ENCODE measurements around the gene IFNB1.

Gene IFNB1

GRCh38 chr9:21085005-21085404 lies 7.3 kb upstream of the IFNB1 start:
- Mint-ChIP-seq H3K9me3 (peaks cover 5% of the 10 kb centered on the region), H3K36me3 (ENCODE audit: low read depth) (no peaks in the 10 kb centered on the region), H3K4me1 (ENCODE audit: low read depth) (peaks cover 24% of the 10 kb centered on the region), H3K4me3 (no peak overlapping the region), H3K27me3 (ENCODE audit: low read depth) (no peaks in the 10 kb centered on the region), H3K27ac (no peak overlapping the region)
- no peak for DNase-seq (ENCODE audit: low spot score)

- no peak overlapping the region for H3K27ac Mint-ChIP-seq
- H3K36me3 Mint-ChIP-seq (ENCODE audit: low read depth), result peaks cover 1% of the 10 kb centered on the region
- peaks cover 7% of the 10 kb centered on the region for H3K9me3 Mint-ChIP-seq
- DNase-seq (ENCODE audit: low spot score), result no peak
- no peaks in the 10 kb centered on the region for H3K27me3 Mint-ChIP-seq (ENCODE audit: low read depth)
- peaks cover 24% of the 10 kb centered on the region for H3K4me1 Mint-ChIP-seq (ENCODE audit: low read depth)
- no peak overlapping the region for H3K4me3 Mint-ChIP-seq
Measured at GRCh38 chr9:21084242-21084850, 6.6 kb upstream of the IFNB1 start.

- H3K4me3 Mint-ChIP-seq, result peak overlapping the region; percentile 52
- peaks cover 1% of the 10 kb centered on the region for H3K36me3 Mint-ChIP-seq (ENCODE audit: low read depth)
- no peaks in the 10 kb centered on the region for H3K27me3 Mint-ChIP-seq (ENCODE audit: low read depth)
- no peak for DNase-seq (ENCODE audit: low spot score)
- H3K27ac Mint-ChIP-seq, result peak overlapping the region; percentile 50
- peaks cover 9% of the 10 kb centered on the region for H3K9me3 Mint-ChIP-seq
- H3K4me1 Mint-ChIP-seq (ENCODE audit: low read depth), result peaks cover 28% of the 10 kb centered on the region
Measured at GRCh38 chr9:21082671-21083070, 4.9 kb upstream of the IFNB1 start.

- no peak for DNase-seq (ENCODE audit: low spot score)
- Mint-ChIP-seq H3K27me3 (ENCODE audit: low read depth) (no peaks in the 10 kb centered on the region), H3K4me1 (ENCODE audit: low read depth) (peaks cover 28% of the 10 kb centered on the region), H3K4me3 (peak overlapping the region; percentile 72), H3K9me3 (peaks cover 9% of the 10 kb centered on the region), H3K36me3 (ENCODE audit: low read depth) (peaks cover 1% of the 10 kb centered on the region), H3K27ac (peak overlapping the region; percentile 78)
Measured at GRCh38 chr9:21081999-21082398, 4.3 kb upstream of the IFNB1 start.

GRCh38 chr9:21081451-21081850 lies 3.7 kb upstream of the IFNB1 start:
- Mint-ChIP-seq H3K27ac (peak overlapping the region; percentile 51), H3K4me1 (ENCODE audit: low read depth) (peaks cover 28% of the 10 kb centered on the region), H3K27me3 (ENCODE audit: low read depth) (peaks cover under 1% of the 10 kb centered on the region), H3K4me3 (peak overlapping the region; percentile 72), H3K36me3 (ENCODE audit: low read depth) (peaks cover 1% of the 10 kb centered on the region), H3K9me3 (peaks cover 6% of the 10 kb centered on the region)
- DNase-seq (ENCODE audit: low spot score), result no peak

GRCh38 chr9:21080793-21081192 lies 3.1 kb upstream of the IFNB1 start:
- Mint-ChIP-seq H3K27me3 (ENCODE audit: low read depth) (peaks cover 2% of the 10 kb centered on the region), H3K9me3 (peaks cover 4% of the 10 kb centered on the region), H3K4me3 (no peak overlapping the region), H3K27ac (no peak overlapping the region), H3K4me1 (ENCODE audit: low read depth) (peaks cover 28% of the 10 kb centered on the region), H3K36me3 (ENCODE audit: low read depth) (peaks cover 1% of the 10 kb centered on the region)
- DNase-seq (ENCODE audit: low spot score), result no peak

GRCh38 chr9:21078702-21079101 lies 960 bp upstream of the IFNB1 start:
- H3K9me3 Mint-ChIP-seq, result peaks cover 4% of the 10 kb centered on the region
- peaks cover 1% of the 10 kb centered on the region for H3K36me3 Mint-ChIP-seq (ENCODE audit: low read depth)
- no peak overlapping the region for H3K4me3 Mint-ChIP-seq
- peaks cover 11% of the 10 kb centered on the region for H3K27me3 Mint-ChIP-seq (ENCODE audit: low read depth)
- H3K27ac Mint-ChIP-seq, result no peak overlapping the region
- DNase-seq (ENCODE audit: low spot score), result no peak
- H3K4me1 Mint-ChIP-seq (ENCODE audit: low read depth), result peaks cover 26% of the 10 kb centered on the region

GRCh38 chr9:21075484-21075883 lies 2.3 kb downstream of the IFNB1 start:
- peaks cover 12% of the 10 kb centered on the region for H3K27me3 Mint-ChIP-seq (ENCODE audit: low read depth)
- DNase-seq (ENCODE audit: low spot score), result no peak
- H3K4me1 Mint-ChIP-seq (ENCODE audit: low read depth), result peaks cover 4% of the 10 kb centered on the region
- H3K9me3 Mint-ChIP-seq, result peaks cover 4% of the 10 kb centered on the region
- peaks cover 1% of the 10 kb centered on the region for H3K36me3 Mint-ChIP-seq (ENCODE audit: low read depth)
- H3K4me3 Mint-ChIP-seq, result no peak overlapping the region
- no peak overlapping the region for H3K27ac Mint-ChIP-seq

- DNase-seq (ENCODE audit: low spot score), result no peak
- H3K27ac Mint-ChIP-seq, result no peak overlapping the region
- H3K4me3 Mint-ChIP-seq, result no peak overlapping the region
- H3K4me1 Mint-ChIP-seq (ENCODE audit: low read depth), result no peaks in the 10 kb centered on the region
- H3K9me3 Mint-ChIP-seq, result no peaks in the 10 kb centered on the region
- no peaks in the 10 kb centered on the region for H3K36me3 Mint-ChIP-seq (ENCODE audit: low read depth)
- peaks cover 15% of the 10 kb centered on the region for H3K27me3 Mint-ChIP-seq (ENCODE audit: low read depth)
Measured at GRCh38 chr9:21070906-21071305, 6.8 kb downstream of the IFNB1 start.

GRCh38 chr9:21070171-21070571 lies 7.6 kb downstream of the IFNB1 start:
- Mint-ChIP-seq H3K9me3 (no peaks in the 10 kb centered on the region), H3K27me3 (ENCODE audit: low read depth) (peaks cover 13% of the 10 kb centered on the region), H3K27ac (no peak overlapping the region), H3K4me1 (ENCODE audit: low read depth) (no peaks in the 10 kb centered on the region), H3K36me3 (ENCODE audit: low read depth) (no peaks in the 10 kb centered on the region), H3K4me3 (no peak overlapping the region)
- DNase-seq (ENCODE audit: low spot score), result no peak

- peak overlapping the region; percentile 19 for H3K27ac Mint-ChIP-seq
Measured at GRCh38 chr9:21060919-21061561, 16.7 kb downstream of the IFNB1 start.

GRCh38 chr9:21056931-21057330 lies 20.8 kb downstream of the IFNB1 start:
- no peak overlapping the region for H3K27ac Mint-ChIP-seq
- no peaks in the 10 kb centered on the region for H3K9me3 Mint-ChIP-seq
- peaks cover 4% of the 10 kb centered on the region for H3K36me3 Mint-ChIP-seq (ENCODE audit: low read depth)
- no peaks in the 10 kb centered on the region for H3K27me3 Mint-ChIP-seq (ENCODE audit: low read depth)
- H3K4me1 Mint-ChIP-seq (ENCODE audit: low read depth), result peaks cover 17% of the 10 kb centered on the region
- no peak overlapping the region for H3K4me3 Mint-ChIP-seq
- no peak for DNase-seq (ENCODE audit: low spot score)

More at GRCh38 chr9:21060919-21061561, 16.7 kb downstream of the IFNB1 start:
- H3K4me1 Mint-ChIP-seq (ENCODE audit: low read depth), result peaks cover 18% of the 10 kb centered on the region
- DNase-seq (ENCODE audit: low spot score), result peak; percentile 29
- peak overlapping the region; percentile 44 for H3K4me3 Mint-ChIP-seq
- H3K27me3 Mint-ChIP-seq (ENCODE audit: low read depth), result peaks cover 7% of the 10 kb centered on the region
- no peaks in the 10 kb centered on the region for H3K9me3 Mint-ChIP-seq
- H3K36me3 Mint-ChIP-seq (ENCODE audit: low read depth), result peaks cover 3% of the 10 kb centered on the region

- DNase-seq (ENCODE audit: low spot score), result no peak
- Mint-ChIP-seq H3K4me1 (ENCODE audit: low read depth) (no peaks in the 10 kb centered on the region), H3K36me3 (ENCODE audit: low read depth) (peaks cover 1% of the 10 kb centered on the region), H3K27me3 (ENCODE audit: low read depth) (peaks cover 7% of the 10 kb centered on the region), H3K9me3 (no peaks in the 10 kb centered on the region), H3K27ac (no peak overlapping the region), H3K4me3 (no peak overlapping the region)
Measured at GRCh38 chr9:21053851-21054250, 23.9 kb downstream of the IFNB1 start.

- Mint-ChIP-seq H3K27me3 (ENCODE audit: low read depth) (peaks cover 17% of the 10 kb centered on the region), H3K27ac (no peak overlapping the region), H3K36me3 (ENCODE audit: low read depth) (no peaks in the 10 kb centered on the region), H3K4me3 (no peak overlapping the region), H3K9me3 (no peaks in the 10 kb centered on the region), H3K4me1 (ENCODE audit: low read depth) (peaks cover 7% of the 10 kb centered on the region)
- DNase-seq (ENCODE audit: low spot score), result no peak
Measured at GRCh38 chr9:21047281-21047691, 30.5 kb downstream of the IFNB1 start.

- H3K27me3 Mint-ChIP-seq (ENCODE audit: low read depth), result peaks cover 10% of the 10 kb centered on the region
- peaks cover 13% of the 10 kb centered on the region for H3K4me1 Mint-ChIP-seq (ENCODE audit: low read depth)
- peaks cover 5% of the 10 kb centered on the region for H3K36me3 Mint-ChIP-seq (ENCODE audit: low read depth)
- peaks cover 4% of the 10 kb centered on the region for H3K9me3 Mint-ChIP-seq
- no peak for DNase-seq (ENCODE audit: low spot score)
- H3K27ac Mint-ChIP-seq, result no peak overlapping the region
- no peak overlapping the region for H3K4me3 Mint-ChIP-seq
Measured at GRCh38 chr9:21043841-21044240, 33.9 kb downstream of the IFNB1 start.
